Tongue (tissue), 2 donors: Measurements from ENCODE around the gene OTUB1. TPM values are rescaled to one million over a fixed set of nuclear protein-coding genes. Genes with fewer than 3 reads are reported as not detected.

ENCODE experiments used
- DNase-seq: peaks from one replicate; pipeline ENCODE4 v3.0.0-alpha.2; 2015
- total RNA-seq: library from RNA; depleted of rRNA; stranded (reverse); fragments of >200 nt; gene quantifications from one replicate; pipeline ENCODE4 v1.2.3, GENCODE V29; 2014

The OTUB1 gene
- total RNA-seq, 1 donor from 2014 or later: 44.0 TPM

DNA sequence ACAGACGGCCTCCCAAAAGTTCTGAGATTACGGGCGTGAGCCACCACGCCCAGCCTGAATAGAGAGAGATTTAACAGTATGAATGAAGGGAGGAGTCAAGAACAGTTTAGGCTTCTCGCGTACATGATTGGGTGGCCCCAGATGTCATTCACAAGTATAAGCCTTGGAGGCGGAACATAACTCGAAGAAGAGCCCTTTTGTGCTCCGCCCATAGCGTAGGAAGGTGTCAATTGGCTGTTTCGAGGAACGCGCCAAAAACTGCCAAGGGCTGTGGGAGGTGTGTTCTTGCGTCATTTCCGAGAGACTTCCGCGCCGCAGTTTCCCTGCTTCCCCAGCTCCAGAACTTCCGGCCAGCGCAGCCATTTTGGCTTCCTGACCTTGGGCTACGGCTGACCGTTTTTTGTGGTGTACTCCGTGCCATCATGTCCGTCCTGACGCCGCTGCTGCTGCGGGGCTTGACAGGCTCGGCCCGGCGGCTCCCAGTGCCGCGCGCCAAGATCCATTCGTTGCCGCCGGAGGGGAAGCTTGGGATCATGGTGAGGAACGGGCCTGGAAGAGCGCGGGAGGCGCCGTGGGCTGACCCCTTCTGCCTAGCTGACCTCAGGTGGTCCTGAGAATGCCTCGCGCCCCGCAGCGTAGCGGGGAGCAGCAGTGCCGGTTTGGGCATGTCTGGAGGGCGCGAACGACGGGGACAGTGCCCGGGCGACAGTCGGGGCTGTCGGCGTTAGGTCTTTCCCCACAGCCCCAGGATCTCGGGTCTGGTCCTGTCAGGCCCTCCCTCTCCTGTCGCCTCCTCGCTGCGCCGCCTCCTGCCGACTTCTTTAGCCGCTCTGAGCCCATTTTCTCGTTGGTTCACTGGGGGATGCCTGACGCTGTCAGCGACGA is 11.7 kb upstream of the OTUB1 start, which contains the start of gene COX8A:
COX8A (plus strand) TSS at position 362 of the 885 bp plus-strand sequence; CDS start at position 423, 61 bp downstream.
- DNase-seq: peak; percentile 100

DNA sequence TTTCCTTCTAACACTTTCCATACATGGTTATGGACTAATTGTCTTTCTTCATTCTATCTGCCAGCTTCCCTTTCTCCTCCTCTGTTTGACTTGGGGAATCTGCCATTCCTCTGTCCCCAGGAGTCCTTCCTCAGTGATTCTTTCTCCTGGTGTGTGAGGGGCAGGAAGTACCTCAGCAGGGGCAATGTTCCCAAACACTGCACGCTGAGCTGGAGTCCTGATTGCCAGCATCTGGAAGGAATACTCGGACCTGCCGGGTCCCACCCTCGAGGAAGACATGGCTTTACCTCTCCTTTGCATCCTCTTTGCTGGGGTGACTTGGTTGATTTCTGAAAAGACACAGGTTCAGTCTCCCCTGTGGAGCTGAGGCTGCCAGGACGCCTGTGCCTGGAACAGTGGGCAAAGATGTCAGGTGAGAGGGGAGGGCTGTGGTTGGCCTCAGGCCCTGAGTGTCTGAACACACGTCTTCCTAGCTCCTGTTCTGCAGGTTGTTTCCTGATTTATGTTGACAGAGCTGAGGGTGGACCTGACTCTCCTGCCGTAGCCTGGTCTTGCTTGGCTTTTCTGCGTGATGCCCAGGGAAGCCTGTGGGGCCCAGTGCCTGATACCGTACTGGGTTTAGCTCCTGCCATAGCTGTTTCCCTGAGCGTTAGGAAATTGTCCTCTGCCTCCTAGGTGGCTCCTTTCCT is 7.5 kb upstream of the OTUB1 start:
- no peak for DNase-seq

DNA sequence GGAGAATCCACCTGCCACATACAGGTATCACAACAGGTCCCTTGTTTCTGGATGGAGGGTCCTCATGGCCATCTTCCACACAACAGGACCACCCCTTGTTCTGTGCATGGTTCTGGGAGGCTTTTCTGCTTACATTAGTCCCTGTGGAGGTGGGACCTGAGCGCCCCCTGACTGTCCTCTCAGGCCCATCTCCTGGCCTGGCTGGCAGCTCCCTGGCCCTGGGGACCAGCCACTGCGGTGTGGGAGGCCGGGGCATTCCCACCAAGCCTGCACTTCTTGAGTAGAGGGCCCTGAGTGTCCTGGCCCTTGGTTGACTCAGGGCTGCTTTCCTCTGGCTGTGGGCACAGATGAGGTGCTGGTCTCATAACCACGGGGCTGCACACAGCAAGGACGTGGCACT is 6.8 kb upstream of the OTUB1 start:
- DNase-seq: no peak

DNA sequence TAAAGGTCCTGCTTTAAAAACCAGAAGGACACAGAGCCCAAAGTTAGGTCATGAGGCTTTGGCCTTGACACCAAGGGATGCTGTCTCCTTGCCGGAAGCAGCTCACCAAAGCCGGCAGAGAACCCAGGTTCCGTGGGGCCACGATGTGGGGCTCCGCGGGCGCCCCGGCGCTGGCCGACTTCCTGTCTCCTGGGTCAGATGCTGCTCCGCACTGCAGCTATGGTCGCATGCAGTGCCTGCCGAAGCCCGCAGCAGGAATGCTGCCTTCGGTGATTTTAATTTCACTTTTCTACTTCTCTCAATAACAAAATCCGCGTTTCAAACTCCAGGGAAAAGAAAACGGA is 454 bp upstream of the OTUB1 start:
- no peak for DNase-seq

DNA sequence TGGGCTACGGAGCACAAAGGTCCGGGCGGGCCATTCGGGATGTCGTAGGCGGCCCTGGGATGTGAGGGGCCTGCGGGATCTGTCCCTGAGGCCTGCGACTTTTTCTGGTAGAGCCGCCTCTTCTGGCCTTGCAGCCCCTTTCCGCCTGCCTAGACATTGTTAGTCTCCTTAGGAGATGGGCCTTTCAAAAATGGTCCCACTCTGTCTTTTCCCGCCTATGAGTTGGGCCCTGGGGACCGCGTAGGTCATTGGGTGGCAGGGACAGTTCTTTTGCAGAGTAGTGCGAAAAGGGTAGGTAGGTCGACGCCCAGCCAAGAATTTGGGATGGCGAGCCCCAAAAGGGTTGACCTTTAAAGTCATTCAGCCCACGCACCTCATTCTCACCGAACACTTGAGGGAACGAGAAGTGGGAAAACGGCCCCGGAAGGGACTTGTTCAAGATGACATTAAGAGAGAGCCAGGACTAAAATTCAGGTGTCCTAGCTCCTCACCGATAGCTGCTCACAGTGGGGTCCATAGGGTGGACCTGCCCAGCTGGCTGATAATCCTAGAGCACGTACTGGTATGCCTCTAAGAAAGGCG is 785 bp downstream of the OTUB1 start:
- no peak for DNase-seq

DNA sequence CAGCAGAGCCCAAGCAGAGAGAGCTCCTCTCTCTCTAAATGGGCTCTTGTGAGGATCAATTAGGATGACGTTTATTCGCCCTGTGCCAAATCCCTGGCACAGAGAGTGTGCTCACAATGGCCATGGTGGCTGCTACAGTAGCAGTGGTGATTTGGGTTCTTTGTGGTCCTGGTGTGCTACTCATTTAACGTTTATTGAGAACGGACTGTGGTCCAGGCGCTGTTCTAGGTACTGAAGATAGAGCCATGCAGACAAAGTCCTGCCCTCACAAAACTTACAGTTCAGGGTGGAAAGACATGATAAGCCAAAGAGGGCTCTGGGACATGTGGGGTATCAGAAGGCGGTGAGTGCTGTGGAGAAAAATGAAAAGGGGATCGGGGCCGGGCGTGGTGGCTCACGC is 5.3 kb downstream of the OTUB1 start:
- DNase-seq: no peak

DNA sequence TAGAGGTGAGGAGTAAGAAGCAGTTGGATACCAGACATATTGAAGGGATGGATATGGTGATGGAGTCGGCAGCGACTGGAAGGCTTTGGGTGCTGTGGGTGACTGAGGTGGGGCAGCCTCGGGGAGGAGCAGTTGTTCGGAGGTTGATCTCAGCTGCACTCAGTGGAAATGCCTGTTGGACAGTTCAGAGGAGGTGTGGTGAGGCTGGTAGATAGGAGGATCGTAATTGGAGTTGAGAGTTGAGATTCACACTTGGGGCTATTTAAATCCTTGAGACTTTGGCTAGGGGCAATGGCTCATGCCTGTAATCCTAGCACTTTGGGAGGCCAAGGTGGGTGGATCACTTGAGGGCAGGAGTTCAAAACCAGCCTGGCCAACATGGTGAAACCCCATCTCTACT is 6.9 kb downstream of the OTUB1 start:
- DNase-seq: no peak

DNA sequence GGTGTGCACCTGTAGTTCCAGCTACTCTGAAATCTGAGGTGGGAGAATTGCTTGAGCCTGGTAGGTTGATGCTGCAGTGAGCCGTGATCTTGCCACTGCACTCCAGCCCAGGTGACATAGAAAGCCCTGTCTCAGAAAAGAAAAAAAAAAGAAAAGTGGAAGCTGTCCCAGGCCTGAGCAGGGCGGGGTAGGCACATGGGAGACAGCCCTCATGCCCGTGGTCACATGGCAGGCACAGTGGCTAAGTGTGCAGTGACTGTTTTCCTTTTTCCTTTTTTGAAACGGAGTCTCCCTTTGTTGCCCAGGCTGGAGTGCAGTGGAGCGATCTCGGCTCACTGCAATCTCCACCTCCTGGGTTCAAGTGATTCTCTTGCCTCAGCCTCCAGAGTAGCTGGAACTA is 7.8 kb downstream of the OTUB1 start:
- DNase-seq: no peak

DNA sequence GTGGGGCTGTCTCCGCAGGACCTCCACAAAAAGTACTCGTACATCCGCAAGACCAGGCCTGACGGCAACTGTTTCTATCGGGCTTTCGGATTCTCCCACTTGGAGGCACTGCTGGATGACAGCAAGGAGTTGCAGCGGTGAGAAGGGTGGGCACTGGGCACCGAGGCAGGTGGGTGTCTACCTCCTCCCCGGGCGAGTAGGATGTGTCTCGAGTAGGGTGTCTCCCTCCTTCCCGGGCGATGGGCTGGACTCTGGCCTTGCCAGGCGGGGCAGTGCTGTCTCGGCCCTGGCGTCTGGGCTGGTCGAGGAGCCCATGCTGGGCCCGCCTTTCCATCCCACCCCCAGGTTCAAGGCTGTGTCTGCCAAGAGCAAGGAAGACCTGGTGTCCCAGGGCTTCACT is 10.3 kb downstream of the OTUB1 start:
- no peak for DNase-seq

DNA sequence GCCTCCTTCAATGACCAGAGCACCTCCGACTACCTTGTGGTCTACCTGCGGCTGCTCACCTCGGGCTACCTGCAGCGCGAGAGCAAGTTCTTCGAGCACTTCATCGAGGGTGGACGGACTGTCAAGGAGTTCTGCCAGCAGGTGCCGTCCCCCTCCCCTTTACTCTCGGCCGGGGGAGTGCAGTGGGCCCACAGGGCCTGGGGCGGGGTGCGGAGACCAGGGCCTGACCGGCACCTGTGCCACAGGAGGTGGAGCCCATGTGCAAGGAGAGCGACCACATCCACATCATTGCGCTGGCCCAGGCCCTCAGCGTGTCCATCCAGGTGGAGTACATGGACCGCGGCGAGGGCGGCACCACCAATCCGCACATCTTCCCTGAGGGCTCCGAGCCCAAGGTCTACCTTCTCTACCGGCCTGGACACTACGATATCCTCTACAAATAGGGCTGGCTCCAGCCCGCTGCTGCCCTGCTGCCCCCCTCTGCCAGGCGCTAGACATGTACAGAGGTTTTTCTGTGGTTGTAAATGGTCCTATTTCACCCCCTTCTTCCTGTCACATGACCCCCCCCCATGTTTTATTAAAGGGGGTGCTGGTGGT is 11.0 kb downstream of the OTUB1 start:
- no peak for DNase-seq

DNA sequence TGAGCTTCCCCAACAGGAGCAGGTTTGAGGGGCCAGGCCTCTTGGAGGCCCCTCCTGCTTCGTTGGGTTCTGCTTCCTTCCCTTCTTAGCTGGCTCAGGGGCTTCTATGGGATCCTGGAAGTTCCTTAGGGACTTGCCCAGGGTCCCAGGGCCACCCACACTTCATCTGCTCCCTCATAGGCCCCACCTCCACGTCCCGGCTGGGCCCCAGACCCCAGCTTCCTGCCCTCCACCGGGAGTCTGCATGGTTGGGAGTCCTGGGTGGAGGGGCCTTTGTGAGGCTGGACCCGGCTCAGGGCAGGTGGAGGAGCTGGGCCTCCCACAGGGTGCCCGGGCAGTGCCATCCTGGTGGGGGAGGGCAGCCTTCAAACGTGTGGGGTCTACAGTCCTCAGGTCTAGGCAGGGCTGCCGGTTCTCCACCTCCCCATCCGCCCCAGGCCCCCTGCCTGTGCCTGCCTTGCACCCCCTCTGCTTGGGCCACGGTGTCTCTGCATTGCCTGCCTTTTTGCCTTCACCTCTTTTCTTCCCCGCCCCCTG is 11.6 kb downstream of the OTUB1 start:
- DNase-seq: no peak

DNA sequence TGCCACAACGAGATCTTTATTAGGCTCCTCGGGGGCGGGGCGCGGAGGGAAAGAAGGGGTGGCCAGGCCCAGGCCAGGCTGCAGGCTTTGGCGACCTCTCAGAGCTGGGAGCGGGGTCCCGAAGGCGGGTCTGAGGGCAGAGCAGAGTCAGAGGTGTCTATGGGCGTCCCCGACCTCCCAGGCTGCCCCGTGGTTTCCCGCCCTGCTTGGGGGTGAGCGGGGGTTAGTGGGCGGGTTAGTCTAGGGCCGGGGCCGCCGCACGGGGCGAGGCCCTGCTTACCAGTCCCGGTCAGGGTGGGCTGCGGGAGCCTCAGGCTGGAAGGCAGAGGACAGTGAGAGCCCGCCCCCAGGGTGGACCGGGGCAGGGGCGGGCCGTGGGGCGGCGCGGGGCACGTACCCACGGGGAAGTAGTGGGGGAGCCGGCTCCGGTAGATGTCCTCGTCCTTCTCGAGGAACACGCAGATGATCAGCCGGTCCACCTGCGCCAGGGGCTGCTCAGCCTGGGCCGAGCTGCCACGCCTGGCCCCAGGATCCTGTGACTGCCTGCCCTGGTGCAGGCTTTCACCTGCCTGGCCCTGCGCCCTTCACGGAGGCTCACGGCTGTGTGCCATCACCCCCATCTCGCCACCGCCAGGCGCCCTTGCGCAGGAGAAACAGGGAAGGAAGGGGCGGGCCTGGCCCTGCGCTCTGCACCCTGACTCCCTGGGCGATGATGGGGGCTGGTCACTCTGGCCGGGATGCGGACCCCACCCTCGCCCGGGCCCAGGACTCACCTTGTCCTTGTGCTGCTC is 12.5 kb downstream of the OTUB1 start:
- no peak for DNase-seq

DNA sequence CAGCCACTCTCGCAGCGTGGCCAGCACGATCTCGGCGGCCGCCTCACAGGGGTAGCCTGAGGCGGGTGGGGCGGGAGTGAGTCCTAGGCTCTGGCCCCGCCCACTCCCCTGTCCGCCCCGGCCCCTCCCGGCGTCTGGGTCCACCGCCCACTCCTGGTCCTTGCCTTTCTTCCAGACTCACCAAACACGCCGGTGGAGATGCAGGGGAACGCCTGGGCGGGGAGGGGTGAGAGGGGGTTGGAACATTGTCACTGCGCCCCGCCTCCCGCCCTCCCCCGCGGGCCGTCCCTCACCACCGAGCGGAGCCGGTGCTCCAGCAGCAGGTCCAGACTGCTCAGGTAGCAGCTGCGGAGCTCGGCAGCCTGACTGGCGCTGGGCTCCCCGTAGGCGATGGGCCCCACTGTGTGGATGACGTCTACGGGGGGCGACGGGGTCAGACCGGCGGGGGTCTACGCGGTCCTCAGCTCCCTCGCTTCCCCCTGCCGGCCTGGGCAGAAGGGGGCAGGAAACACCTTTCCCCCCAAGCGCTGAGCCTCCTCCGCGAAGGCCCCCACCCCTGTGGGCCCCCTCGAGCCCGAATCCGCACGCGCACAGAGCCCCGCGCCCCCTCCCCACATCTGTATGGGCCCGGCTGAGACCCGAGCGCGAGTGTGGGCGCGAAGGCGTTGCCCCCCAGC is 13.2 kb downstream of the OTUB1 start:
- DNase-seq: peak; percentile 80

DNA sequence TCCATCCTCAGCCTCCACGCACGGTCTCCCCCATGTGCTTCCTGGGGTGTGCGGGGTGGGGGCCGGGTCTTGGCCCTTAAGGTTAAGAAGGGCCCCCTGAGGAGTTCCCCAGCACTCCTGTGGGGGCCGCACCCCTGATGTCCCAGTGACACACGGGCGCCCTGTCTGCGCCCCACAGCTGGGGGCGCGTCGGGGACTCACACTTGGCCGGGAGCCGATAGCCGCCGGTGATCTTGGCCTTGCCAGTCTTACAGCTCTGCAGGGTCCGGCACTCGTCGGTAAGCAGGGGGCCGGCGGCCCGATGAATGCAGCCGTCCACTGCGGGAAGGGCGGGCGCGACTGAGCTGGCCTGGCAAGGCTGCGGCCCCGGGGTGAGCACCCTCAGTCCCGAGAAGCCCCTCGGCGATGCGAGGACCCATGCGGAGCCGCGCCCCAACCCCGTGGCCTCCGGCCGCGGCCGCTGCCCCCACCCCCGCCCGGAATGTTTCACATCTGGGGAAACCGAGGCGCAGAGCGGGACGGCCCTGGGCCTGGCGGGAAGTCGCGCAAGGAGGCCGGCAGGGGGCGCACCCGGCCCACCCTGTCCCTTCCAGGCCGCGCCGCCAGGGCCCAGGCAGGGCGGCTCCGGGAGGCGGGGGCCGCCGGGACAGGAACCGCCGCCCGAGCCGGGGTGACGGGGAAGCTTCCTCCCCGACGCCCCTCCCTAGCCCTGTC is 13.9 kb downstream of the OTUB1 start:
- DNase-seq: peak; percentile 89

DNA sequence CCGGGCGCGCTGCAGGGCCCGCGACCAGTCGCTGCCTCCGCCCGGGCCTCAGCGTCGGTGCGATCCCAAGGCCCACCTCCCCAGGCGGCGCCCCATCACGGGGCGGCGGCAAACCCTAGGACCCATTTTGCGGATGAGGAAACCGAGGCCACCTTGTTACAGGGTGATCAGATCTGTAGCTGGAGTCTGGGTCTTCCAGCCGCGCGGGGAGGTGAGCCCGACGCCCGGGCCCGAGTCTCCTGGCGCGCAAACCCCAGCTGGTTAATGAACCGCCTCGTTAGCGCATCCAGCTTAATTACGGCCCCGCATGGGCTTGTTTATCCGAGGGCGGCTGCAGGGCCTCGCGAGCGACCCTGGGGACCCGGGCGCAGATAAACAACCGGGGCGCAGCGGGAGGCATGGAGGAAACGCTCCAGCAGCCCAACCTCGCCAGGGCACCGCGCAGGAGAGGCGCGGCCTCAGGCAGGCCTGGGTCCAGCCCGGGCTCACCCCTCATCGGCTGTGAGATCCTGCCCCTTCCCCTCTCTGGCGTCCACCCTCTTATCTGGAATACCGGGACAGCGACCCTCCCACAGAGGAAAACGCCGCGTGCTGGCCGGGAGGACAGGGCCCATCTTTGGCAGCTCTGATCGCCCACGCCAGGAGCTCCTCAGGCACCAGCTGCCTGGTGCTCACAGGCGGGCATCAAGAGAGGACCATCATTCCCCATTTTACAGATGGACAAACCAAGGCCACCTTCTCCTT is 14.7 kb downstream of the OTUB1 start:
- no peak for DNase-seq

DNA sequence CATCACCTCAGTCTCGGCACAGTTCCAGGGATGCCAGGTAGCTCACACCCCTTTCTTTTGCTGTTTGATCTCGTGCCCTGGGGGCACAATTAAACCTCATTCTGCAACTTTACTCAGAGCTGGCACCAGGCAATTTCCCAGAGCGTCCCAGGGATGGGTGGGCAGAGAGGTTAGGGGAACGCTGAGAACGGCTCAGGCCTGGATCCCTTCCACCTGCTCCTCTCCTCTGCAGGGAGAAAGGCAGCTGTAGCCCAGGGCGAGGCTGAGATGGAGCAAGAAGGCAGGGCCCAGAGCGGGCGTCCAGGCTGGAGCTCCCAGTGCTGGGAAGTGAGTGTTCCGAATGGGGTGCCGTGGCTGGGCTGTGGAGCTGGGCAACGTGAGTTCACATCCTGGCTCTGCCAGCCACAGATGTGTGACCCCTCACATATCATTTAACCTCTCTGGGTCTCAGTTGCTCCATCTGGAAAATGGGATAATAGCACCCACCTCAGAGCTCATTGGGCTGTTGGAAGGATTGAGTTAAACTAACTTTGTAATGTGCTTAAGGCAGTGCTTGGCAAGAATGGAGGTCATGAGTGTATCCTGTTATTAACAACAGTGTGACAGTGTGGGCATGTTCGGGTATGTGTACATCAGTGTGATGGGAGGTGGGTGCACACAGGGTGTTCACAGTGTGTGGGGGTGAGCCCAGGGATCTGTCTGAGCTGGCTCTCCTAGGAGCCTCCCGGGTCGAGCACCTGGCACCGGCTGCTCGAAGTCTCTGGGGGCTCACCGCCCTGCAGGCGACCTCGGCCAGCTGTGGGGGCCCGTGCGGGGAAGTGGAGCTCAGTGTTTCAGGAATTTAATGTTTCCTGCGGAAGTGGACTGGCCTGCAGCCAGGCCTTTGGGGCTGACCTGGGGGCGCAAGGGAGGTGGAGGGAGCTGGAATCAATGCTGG is 15.5 kb downstream of the OTUB1 start:
- peak; percentile 79 for DNase-seq

DNA sequence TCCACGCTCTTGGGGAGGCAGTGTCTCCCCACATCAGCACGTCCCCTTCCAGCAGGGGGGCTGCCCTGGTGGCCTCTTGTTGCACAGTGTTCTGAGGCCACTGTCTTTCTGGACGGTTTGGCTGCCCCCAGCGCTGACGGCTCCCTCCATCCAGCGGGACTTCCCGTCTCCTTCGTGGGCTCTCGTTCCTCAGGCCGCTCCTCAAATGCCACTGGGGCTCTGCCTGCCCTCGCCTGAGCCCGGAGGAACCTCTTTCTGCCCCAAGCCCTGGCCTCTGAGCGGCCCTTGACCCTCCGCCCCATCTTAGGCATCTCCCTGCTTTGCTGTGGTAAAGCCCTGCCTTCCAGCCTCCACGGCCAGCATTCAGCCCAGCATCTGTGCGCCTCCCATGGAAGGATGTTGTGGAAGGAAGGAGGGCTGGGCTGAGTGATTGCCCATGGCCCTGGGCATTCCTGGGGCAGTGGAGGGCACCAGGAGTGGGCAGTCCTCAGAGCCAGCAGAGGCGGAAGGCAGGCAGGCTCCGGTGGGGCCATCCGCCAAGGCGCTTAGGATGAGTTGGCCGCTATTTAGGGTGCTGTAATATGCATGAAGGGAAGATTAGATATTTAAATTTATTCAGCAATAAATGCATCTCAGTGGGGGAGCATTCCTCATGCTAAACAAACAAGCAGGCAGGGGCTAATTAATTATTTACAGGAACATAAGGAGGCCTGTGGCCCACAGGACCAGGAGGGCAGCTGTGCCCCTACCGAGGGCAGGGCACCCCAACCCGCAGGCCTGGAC is 17.8 kb downstream of the OTUB1 start:
- DNase-seq: no peak

DNA sequence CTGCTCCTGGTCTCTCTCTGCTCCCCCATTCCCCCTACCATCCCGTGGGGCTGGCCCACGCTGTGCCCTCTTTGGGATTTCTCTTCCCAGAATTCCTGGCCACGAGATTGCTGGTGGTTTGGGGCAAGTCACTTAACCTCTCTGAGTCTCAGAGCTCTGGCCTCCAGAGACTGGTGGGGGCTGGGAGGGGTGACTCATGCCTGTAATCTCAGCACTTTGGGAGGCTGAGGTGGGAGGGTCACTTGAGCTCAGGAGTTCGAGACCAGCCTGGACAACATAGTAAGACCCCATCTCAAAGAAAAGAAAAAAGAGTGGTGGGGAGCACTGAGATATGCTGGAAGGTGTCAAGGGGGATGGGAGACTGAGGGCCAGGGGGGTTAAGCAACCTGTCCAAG is 18.3 kb downstream of the OTUB1 start:
- no peak for DNase-seq
